HL-60 (cell line): Measurements from ENCODE around the gene ANO8.

ENCODE experiments used
- GABPA ChIP-seq: IDR thresholded peaks from 2 replicates; pipeline ENCODE4 v1.6.1; 2012; ENCODE audit warnings: low read depth
- POLR2AphosphoS5 ChIP-seq: IDR thresholded peaks from 2 replicates; pipeline ENCODE4 v1.6.1; 2012; ENCODE audit warnings: low read depth
- TF ChIP-seq, protein P1 (sequence below): IDR thresholded peaks from one replicate; pipeline ENCODE4 v1.5.1; 2011; ENCODE audit warnings: low read length, control low read depth, inconsistent platforms; ENCODE audit not compliant: insufficient read depth

DNA sequence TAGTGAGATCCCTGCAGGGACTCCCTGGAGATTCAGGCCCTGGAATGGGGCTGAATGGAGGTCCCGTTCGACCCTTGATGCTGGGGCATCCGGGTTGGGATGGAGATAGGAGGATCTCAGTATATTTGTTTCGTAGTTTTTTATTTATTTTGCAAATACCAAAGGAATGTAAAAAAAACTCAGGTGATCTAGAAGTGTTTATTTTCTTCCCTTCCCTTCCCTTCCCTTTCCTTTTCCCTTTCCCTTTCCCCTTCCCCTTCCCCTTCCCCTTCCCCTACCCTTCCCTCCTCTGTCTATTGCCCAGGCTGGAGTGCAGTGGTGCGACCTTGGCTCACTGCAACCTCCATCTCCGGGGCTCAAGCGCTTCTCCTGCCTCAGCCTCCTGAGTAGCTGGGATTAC is 7.2 kb upstream of the ANO8 start:
- TF ChIP-seq, protein P1, sequence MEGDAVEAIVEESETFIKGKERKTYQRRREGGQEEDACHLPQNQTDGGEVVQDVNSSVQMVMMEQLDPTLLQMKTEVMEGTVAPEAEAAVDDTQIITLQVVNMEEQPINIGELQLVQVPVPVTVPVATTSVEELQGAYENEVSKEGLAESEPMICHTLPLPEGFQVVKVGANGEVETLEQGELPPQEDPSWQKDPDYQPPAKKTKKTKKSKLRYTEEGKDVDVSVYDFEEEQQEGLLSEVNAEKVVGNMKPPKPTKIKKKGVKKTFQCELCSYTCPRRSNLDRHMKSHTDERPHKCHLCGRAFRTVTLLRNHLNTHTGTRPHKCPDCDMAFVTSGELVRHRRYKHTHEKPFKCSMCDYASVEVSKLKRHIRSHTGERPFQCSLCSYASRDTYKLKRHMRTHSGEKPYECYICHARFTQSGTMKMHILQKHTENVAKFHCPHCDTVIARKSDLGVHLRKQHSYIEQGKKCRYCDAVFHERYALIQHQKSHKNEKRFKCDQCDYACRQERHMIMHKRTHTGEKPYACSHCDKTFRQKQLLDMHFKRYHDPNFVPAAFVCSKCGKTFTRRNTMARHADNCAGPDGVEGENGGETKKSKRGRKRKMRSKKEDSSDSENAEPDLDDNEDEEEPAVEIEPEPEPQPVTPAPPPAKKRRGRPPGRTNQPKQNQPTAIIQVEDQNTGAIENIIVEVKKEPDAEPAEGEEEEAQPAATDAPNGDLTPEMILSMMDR = no peak
- TF ChIP-seq GABPA (no peak), POLR2AphosphoS5 (no peak)
